SK-N-SH (cell line): ENCODE results near the gene RHOT2. TPM values are rescaled to one million over a fixed set of nuclear protein-coding genes. Genes with fewer than 3 reads are reported as not detected.

Source experiments
- CTCF ChIA-PET: fragments of 300-600, 350-600 bp; formaldehyde crosslinking; extraction: SDS; loops from one replicate; lab custom pipeline; 2021; lab: Yijun Ruan, JAX
- POLR2A ChIA-PET: fragments of 350-600 bp; sonication (Branson Sonifier 250); formaldehyde crosslinking; extraction: SDS; loops from one replicate; lab custom pipeline; 2020; ENCODE audit warnings: antibody characterized with exemption, inconsistent platforms; lab: Yijun Ruan, JAX
- DNase-seq: peaks from one replicate; pipeline ENCODE4 v3.0.0; 2012
- H2AFZ ChIP-seq: fragments of 200-600 bp; sonication (generic); 2 replicates; pipeline ENCODE4 v1.8.1; 2016; ENCODE audit warnings: antibody characterized with exemption, mild to moderate bottlenecking, low read depth
- H3F3A ChIP-seq: fragments of 200-600 bp; sonication (generic); replicated peaks from 2 replicates; pipeline ENCODE3; 2016; ENCODE audit warnings: antibody characterized with exemption, mild to moderate bottlenecking; ENCODE audit not compliant: insufficient read depth
- H3K27ac ChIP-seq, 2 experiments: fragments of 200-500 bp in 1 of 2; fragments of 200-600 bp in 1 of 2; sonication (Bioruptor generic) in 1 of 2; sonication (generic), shearing (Covaris generic) in 1 of 2; 2 replicates each; pipeline versions ENCODE4 v1.5.1 to v1.6.1; 2014 to 2016; ENCODE audit warnings: low read depth in 2 of 2, inconsistent platforms in 1 of 2, low read length in 1 of 2, mild to moderate bottlenecking in 1 of 2, mixed read lengths in 1 of 2
- H3K27me3 ChIP-seq: fragments of 200-600 bp; sonication (generic), shearing (Covaris generic); 2 replicates; pipeline ENCODE4 v1.6.1; 2016; ENCODE audit warnings: mixed run types; ENCODE audit not compliant: insufficient read depth
- H3K36me3 ChIP-seq, 2 experiments: fragments of 200-500 bp in 1 of 2; fragments of 200-600 bp in 1 of 2; sonication (Bioruptor generic) in 1 of 2; sonication (generic) in 1 of 2; replicated peaks in 1 of 2; 2 replicates each; pipeline versions ENCODE3 to v1.5.1; 2014 to 2016; ENCODE audit warnings: low read length in 1 of 2, mild to moderate bottlenecking in 1 of 2; ENCODE audit not compliant: insufficient read depth in 2 of 2, control insufficient read depth in 1 of 2
- H3K4me1 ChIP-seq, 2 experiments: fragments of 200-500 bp in 1 of 2; fragments of 200-600 bp in 1 of 2; sonication (Bioruptor generic) in 1 of 2; sonication (generic), shearing (Covaris generic) in 1 of 2; 2 replicates each; pipeline versions ENCODE4 v1.5.1 to v1.6.1; 2014 to 2016; ENCODE audit warnings: low read depth in 1 of 2, low read length in 1 of 2, mixed run types in 1 of 2; ENCODE audit not compliant: insufficient read depth in 2 of 2, control insufficient read depth in 1 of 2
- H3K4me2 ChIP-seq: fragments of 200-600 bp; sonication (generic), shearing (Covaris generic); 2 replicates; pipeline ENCODE4 v1.6.1; 2017; ENCODE audit warnings: mixed run types
- H3K4me3 ChIP-seq, 2 experiments: fragments of 200-500 bp in 1 of 2; fragments of 200-600 bp in 1 of 2; sonication (Bioruptor generic) in 1 of 2; sonication (generic), shearing (Covaris generic) in 1 of 2; 2 replicates each; pipeline versions ENCODE4 v1.5.1 to v1.8.1; 2014 to 2016; ENCODE audit warnings: low read depth in 2 of 2, inconsistent platforms in 1 of 2, low read length in 1 of 2, mild to moderate bottlenecking in 1 of 2, mixed read lengths in 1 of 2, moderate library complexity in 1 of 2
- H3K79me2 ChIP-seq: fragments of 200-600 bp; sonication (generic); 2 replicates; pipeline ENCODE4 v1.8.1; 2017; ENCODE audit warnings: mild to moderate bottlenecking; ENCODE audit not compliant: insufficient read depth
- H3K9ac ChIP-seq: fragments of 200-600 bp; sonication (generic); 2 replicates; pipeline ENCODE4 v1.6.1; 2017; ENCODE audit warnings: mixed run types
- H3K9me2 ChIP-seq: fragments of 200-600 bp; sonication (generic); 2 replicates; pipeline ENCODE4 v1.6.1; 2017; ENCODE audit warnings: mixed run types
- H3K9me3 ChIP-seq: fragments of 200-600 bp; sonication (generic); 2 replicates; pipeline ENCODE4 v1.6.1; 2017; ENCODE audit warnings: mixed run types, mild to moderate bottlenecking, moderate library complexity
- H4K20me1 ChIP-seq: fragments of 200-600 bp; sonication (generic); 2 replicates; pipeline ENCODE4 v1.6.1; 2017; ENCODE audit warnings: mild to moderate bottlenecking, mixed run types; ENCODE audit not compliant: insufficient read depth
- CTCF ChIP-seq: fragments of 200-600 bp; sonication (generic); IDR thresholded peaks from 2 replicates; pipeline ENCODE4 v1.6.1; 2017; ENCODE audit warnings: antibody characterized with exemption, mild to moderate bottlenecking, moderate library complexity
- EP300 ChIP-seq, 2 experiments: IDR thresholded peaks; 2 replicates each; pipeline versions ENCODE4 v1.4.0 to v1.6.1; 2012; ENCODE audit warnings: borderline replicate concordance in 1 of 2, low read depth in 1 of 2, low read length in 1 of 2
- EZH2phosphoT487 ChIP-seq: fragments of 200-600 bp; sonication (generic); IDR thresholded peaks from 2 replicates; pipeline ENCODE4 v1.6.1; 2017; ENCODE audit warnings: low read depth, mixed run types, mild to moderate bottlenecking, antibody characterized with exemption, moderate library complexity, borderline replicate concordance
- FOSL2 ChIP-seq: IDR thresholded peaks from 2 replicates; pipeline ENCODE4 v1.4.0; 2012; ENCODE audit warnings: low read depth, mild to moderate bottlenecking, moderate library complexity, borderline replicate concordance
- GABPA ChIP-seq: IDR thresholded peaks from 2 replicates; pipeline ENCODE4 v1.4.0; 2012; ENCODE audit warnings: low read depth, mild to moderate bottlenecking
- NFIC ChIP-seq: IDR thresholded peaks from 2 replicates; pipeline ENCODE4 v1.4.0; 2012; ENCODE audit warnings: borderline replicate concordance
- NRF1 ChIP-seq: IDR thresholded peaks from 2 replicates; pipeline ENCODE4 v1.6.1; 2012; ENCODE audit warnings: low read depth, mild to moderate bottlenecking, low read length
- PBX3 ChIP-seq: IDR thresholded peaks from 2 replicates; pipeline ENCODE4; 2012
- POLR2AphosphoS5 ChIP-seq: IDR thresholded peaks from 2 replicates; pipeline ENCODE4 v1.6.1; 2012; ENCODE audit warnings: low read depth, low read length
- RAD21 ChIP-seq: IDR thresholded peaks from 2 replicates; pipeline ENCODE4 v1.6.1; 2012; ENCODE audit warnings: mild to moderate bottlenecking, low read length
- TEAD4 ChIP-seq: IDR thresholded peaks from 2 replicates; pipeline ENCODE4 v1.4.0; 2012; ENCODE audit warnings: mild to moderate bottlenecking, borderline replicate concordance; ENCODE audit not compliant: insufficient read depth
- USF1 ChIP-seq: IDR thresholded peaks from 2 replicates; pipeline ENCODE4 v1.4.0; 2012; ENCODE audit warnings: low read depth, borderline replicate concordance
- YY1 ChIP-seq: IDR thresholded peaks from 2 replicates; pipeline ENCODE4 v1.4.0; 2012; ENCODE audit warnings: low read depth, mild to moderate bottlenecking
- ZBTB33 ChIP-seq: IDR thresholded peaks from 2 replicates; pipeline ENCODE4 v1.4.0; 2012; ENCODE audit warnings: low read depth, borderline replicate concordance
- WGBS: methylation state at CpG from one replicate; pipeline ENCODE4 v1.1.6; 2017; ENCODE audit warnings: low lambda C conversion rate; 5-methylcytosine and 5-hydroxymethylcytosine counted together
- polyA plus RNA-seq, 3 experiments: library from polyadenylated mRNA; depleted of rRNA; stranded (reverse); fragments of >200 nt; gene quantifications; 2 replicates each; pipeline ENCODE4 v1.2.3, GENCODE V29; 2012
- TF ChIP-seq, protein P1 (sequence below): IDR thresholded peaks from 2 replicates; pipeline ENCODE4 v1.4.0; 2012; ENCODE audit warnings: low read depth
- TF ChIP-seq, protein P2 (sequence below): fragments of 150-350 bp; IDR thresholded peaks from 2 replicates; pipeline ENCODE4 v1.6.1; 2017; ENCODE audit warnings: antibody characterized with exemption, low read length, low read depth, borderline replicate concordance
- TF ChIP-seq, protein P3 (sequence below): fragments of 150-350 bp; IDR thresholded peaks from 2 replicates; pipeline ENCODE4 v1.6.1; 2016; ENCODE audit warnings: mild to moderate bottlenecking, low read depth, low read length
- TF ChIP-seq, protein P4 (sequence below): IDR thresholded peaks from 2 replicates; pipeline ENCODE4 v1.6.1; 2012; ENCODE audit warnings: mild to moderate bottlenecking, low read depth, low read length, moderate library complexity

RHOT2 gene
- polyA plus RNA-seq, 1 of the 3 experiments (the other 2 are of a cell fraction) = 229 TPM

GRCh38 chr16:694187-694862 is 26.4 kb downstream of the RHOT2 start:
- peaks cover 20% of the 10 kb centered on the region for H3K79me2 ChIP-seq
- POLR2A ChIA-PET = no interaction called here
- no peaks in the 10 kb centered on the region for H3K9me2 ChIP-seq
- H2AFZ ChIP-seq = no peak overlapping the region
- peaks cover 0 to 2% of the 10 kb centered on the region in 2 experiments for H3K36me3 ChIP-seq
- peaks cover 4 to 5% of the 10 kb centered on the region in 2 experiments; a peak in 2 of 4 replicates for H3K4me1 ChIP-seq
- 80% methylated on average over 29 of the region's 64 CpGs for WGBS
- no peak overlapping the region for H3K27ac ChIP-seq
- H4K20me1 ChIP-seq = peaks cover 6% of the 10 kb centered on the region; the same call in 1 of the 2 replicates
- no peak overlapping the region for H3K9ac ChIP-seq
- H3F3A ChIP-seq = peaks cover 20% of the 10 kb centered on the region
- no peak for DNase-seq
- H3K27me3 ChIP-seq = no peaks in the 10 kb centered on the region
- CTCF ChIA-PET = no interaction called here
- TF ChIP-seq FOSL2 (no peak), EZH2phosphoT487 (no peak), USF1 (no peak), EP300 (IDR thresholded peaks at IDR 0.05; ENCODE audit: borderline replicate concordance in 1 of 2, low read depth in 1 of 2, low read length in 1 of 2) (no peak), ZBTB33 (no peak), PBX3 (no peak), NRF1 (no peak), GABPA (no peak), POLR2AphosphoS5 (no peak), CTCF (no peak), TEAD4 (no peak), YY1 (no peak), NFIC (no peak), RAD21 (no peak)
- TF ChIP-seq, protein P1, sequence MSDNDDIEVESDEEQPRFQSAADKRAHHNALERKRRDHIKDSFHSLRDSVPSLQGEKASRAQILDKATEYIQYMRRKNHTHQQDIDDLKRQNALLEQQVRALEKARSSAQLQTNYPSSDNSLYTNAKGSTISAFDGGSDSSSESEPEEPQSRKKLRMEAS = no peak
- TF ChIP-seq, protein P2, sequence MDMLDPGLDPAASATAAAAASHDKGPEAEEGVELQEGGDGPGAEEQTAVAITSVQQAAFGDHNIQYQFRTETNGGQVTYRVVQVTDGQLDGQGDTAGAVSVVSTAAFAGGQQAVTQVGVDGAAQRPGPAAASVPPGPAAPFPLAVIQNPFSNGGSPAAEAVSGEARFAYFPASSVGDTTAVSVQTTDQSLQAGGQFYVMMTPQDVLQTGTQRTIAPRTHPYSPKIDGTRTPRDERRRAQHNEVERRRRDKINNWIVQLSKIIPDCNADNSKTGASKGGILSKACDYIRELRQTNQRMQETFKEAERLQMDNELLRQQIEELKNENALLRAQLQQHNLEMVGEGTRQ = no peak
- TF ChIP-seq, protein P3, sequence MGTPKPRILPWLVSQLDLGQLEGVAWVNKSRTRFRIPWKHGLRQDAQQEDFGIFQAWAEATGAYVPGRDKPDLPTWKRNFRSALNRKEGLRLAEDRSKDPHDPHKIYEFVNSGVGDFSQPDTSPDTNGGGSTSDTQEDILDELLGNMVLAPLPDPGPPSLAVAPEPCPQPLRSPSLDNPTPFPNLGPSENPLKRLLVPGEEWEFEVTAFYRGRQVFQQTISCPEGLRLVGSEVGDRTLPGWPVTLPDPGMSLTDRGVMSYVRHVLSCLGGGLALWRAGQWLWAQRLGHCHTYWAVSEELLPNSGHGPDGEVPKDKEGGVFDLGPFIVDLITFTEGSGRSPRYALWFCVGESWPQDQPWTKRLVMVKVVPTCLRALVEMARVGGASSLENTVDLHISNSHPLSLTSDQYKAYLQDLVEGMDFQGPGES = no peak
- TF ChIP-seq, protein P4, sequence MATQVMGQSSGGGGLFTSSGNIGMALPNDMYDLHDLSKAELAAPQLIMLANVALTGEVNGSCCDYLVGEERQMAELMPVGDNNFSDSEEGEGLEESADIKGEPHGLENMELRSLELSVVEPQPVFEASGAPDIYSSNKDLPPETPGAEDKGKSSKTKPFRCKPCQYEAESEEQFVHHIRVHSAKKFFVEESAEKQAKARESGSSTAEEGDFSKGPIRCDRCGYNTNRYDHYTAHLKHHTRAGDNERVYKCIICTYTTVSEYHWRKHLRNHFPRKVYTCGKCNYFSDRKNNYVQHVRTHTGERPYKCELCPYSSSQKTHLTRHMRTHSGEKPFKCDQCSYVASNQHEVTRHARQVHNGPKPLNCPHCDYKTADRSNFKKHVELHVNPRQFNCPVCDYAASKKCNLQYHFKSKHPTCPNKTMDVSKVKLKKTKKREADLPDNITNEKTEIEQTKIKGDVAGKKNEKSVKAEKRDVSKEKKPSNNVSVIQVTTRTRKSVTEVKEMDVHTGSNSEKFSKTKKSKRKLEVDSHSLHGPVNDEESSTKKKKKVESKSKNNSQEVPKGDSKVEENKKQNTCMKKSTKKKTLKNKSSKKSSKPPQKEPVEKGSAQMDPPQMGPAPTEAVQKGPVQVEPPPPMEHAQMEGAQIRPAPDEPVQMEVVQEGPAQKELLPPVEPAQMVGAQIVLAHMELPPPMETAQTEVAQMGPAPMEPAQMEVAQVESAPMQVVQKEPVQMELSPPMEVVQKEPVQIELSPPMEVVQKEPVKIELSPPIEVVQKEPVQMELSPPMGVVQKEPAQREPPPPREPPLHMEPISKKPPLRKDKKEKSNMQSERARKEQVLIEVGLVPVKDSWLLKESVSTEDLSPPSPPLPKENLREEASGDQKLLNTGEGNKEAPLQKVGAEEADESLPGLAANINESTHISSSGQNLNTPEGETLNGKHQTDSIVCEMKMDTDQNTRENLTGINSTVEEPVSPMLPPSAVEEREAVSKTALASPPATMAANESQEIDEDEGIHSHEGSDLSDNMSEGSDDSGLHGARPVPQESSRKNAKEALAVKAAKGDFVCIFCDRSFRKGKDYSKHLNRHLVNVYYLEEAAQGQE = no peak
- no peaks in the 10 kb centered on the region for H3K9me3 ChIP-seq
- no peak overlapping the region for H3K4me2 ChIP-seq
- no peak overlapping the region for H3K4me3 ChIP-seq
